ENCODE results near the gene APOB. TPM values are rescaled to one million over a fixed set of nuclear protein-coding genes. Genes with fewer than 3 reads are reported as not detected.

The APOB gene
- total RNA-seq, 2 donors from 2014 or later = 7.5 to 14.1 TPM

GRCh38 chr2:21035974-21036707 is 7.7 kb downstream of the APOB start:
- H3K4me3 Mint-ChIP-seq = no peak overlapping the region
- no peaks in the 10 kb centered on the region for H3K9me3 Mint-ChIP-seq
- Histone ChIP-seq H3K36me3 (ENCODE audit: control insufficient read depth, insufficient read depth, low read length) (no peaks in the 10 kb centered on the region), H3K27ac (ENCODE audit: low read depth, low read length) (no peak overlapping the region), H3K27me3 (ENCODE audit: control insufficient read depth, insufficient read depth, low read length, poor library complexity, severe bottlenecking) (no peaks in the 10 kb centered on the region), H3K9ac (ENCODE audit: extremely low read depth, low read length, poor library complexity, severe bottlenecking) (no peak overlapping the region), H3K4me1 (ENCODE audit: control insufficient read depth, insufficient read depth, low read length) (no peaks in the 10 kb centered on the region), H3K9me3 (ENCODE audit: control insufficient read depth, low read length) (no peaks in the 10 kb centered on the region), H3K4me3 (ENCODE audit: low read length) (no peak overlapping the region)
- no peak overlapping the region for H3K27ac Mint-ChIP-seq
- WGBS, 2 experiments (ENCODE audit: insufficient coverage in 1 of 2, insufficient read length in 1 of 2) = 92 to 96% methylated on average over 2 to 4 of the region's 4 CpGs
- TF ChIP-seq CTCF (conservative IDR thresholded peaks at IDR 0.05) = no peak
- DNase-seq = no peak
- H3K4me1 Mint-ChIP-seq = no peaks in the 10 kb centered on the region
- peaks cover 6% of the 10 kb centered on the region for H3K27me3 Mint-ChIP-seq (ENCODE audit: insufficient read depth)
- peaks cover 18% of the 10 kb centered on the region for H3K36me3 Mint-ChIP-seq (ENCODE audit: low read depth)

- 91 to 100% methylated on average over 4 to 6 of the region's 6 CpGs for WGBS, 2 experiments (ENCODE audit: insufficient coverage in 1 of 2, insufficient read length in 1 of 2)
- Histone ChIP-seq H3K9me3 (ENCODE audit: control insufficient read depth, low read length) (no peaks in the 10 kb centered on the region), H3K27ac (ENCODE audit: low read depth, low read length) (no peak overlapping the region), H3K36me3 (ENCODE audit: control insufficient read depth, insufficient read depth, low read length) (no peaks in the 10 kb centered on the region), H3K27me3 (ENCODE audit: control insufficient read depth, insufficient read depth, low read length, poor library complexity, severe bottlenecking) (no peaks in the 10 kb centered on the region), H3K4me1 (ENCODE audit: control insufficient read depth, insufficient read depth, low read length) (no peaks in the 10 kb centered on the region), H3K9ac (ENCODE audit: extremely low read depth, low read length, poor library complexity, severe bottlenecking) (no peak overlapping the region), H3K4me3 (ENCODE audit: low read length) (no peak overlapping the region)
- TF ChIP-seq CTCF (conservative IDR thresholded peaks at IDR 0.05) = no peak
- Mint-ChIP-seq H3K9me3 (no peaks in the 10 kb centered on the region), H3K27me3 (ENCODE audit: insufficient read depth) (peaks cover 6% of the 10 kb centered on the region), H3K4me1 (no peaks in the 10 kb centered on the region), H3K36me3 (ENCODE audit: low read depth) (peaks cover 18% of the 10 kb centered on the region), H3K4me3 (no peak overlapping the region), H3K27ac (no peak overlapping the region)
- DNase-seq = no peak
Observed at GRCh38 chr2:21035282-21035973, 8.4 kb downstream of the APOB start.

- 91% methylated on average over 3 of the region's 3 CpGs; no CpG with 5 or more reads in 1 of the 2 experiments for WGBS, 2 experiments (ENCODE audit: insufficient coverage in 1 of 2, insufficient read length in 1 of 2)
Observed at GRCh38 chr2:21034972-21035279, 8.9 kb downstream of the APOB start.

More at GRCh38 chr2:21034972-21035279, 8.9 kb downstream of the APOB start:
- Mint-ChIP-seq H3K4me1 (no peaks in the 10 kb centered on the region), H3K27me3 (ENCODE audit: insufficient read depth) (peaks cover 4% of the 10 kb centered on the region), H3K27ac (no peak overlapping the region), H3K36me3 (ENCODE audit: low read depth) (peaks cover 16% of the 10 kb centered on the region), H3K9me3 (no peaks in the 10 kb centered on the region), H3K4me3 (no peak overlapping the region)
- H3K9ac ChIP-seq (ENCODE audit: extremely low read depth, low read length, poor library complexity, severe bottlenecking) = no peak overlapping the region
- TF ChIP-seq CTCF (conservative IDR thresholded peaks at IDR 0.05) = no peak
- H3K4me3 ChIP-seq (ENCODE audit: low read length) = no peak overlapping the region
- H3K27ac ChIP-seq (ENCODE audit: low read depth, low read length) = no peak overlapping the region
- H3K36me3 ChIP-seq (ENCODE audit: control insufficient read depth, insufficient read depth, low read length) = no peaks in the 10 kb centered on the region
- H3K27me3 ChIP-seq (ENCODE audit: control insufficient read depth, insufficient read depth, low read length, poor library complexity, severe bottlenecking) = no peaks in the 10 kb centered on the region
- no peaks in the 10 kb centered on the region for H3K4me1 ChIP-seq (ENCODE audit: control insufficient read depth, insufficient read depth, low read length)
- no peak for DNase-seq
- H3K9me3 ChIP-seq (ENCODE audit: control insufficient read depth, low read length) = no peaks in the 10 kb centered on the region

Data from endodermal cell (in vitro differentiated cells).